Left renal pelvis (tissue), 4 donors: ENCODE data around the gene RNF217. TPM values are rescaled to one million over a fixed set of nuclear protein-coding genes. Genes with fewer than 3 reads are reported as not detected.
"Not testable (repeated sequence)": the region's sequence is repeated elsewhere in the genome, so short reads cannot be mapped to it uniquely, and the experiment has no call there.

Source experiments
- DNase-seq, 4 donors: peaks; one replicate each; pipeline ENCODE4 v3.0.0-alpha.2; 2013; ENCODE audit warnings: low read depth in 4 of 4, low spot score in 3 of 4
- polyA plus RNA-seq, 4 donors: library from polyadenylated mRNA; unstranded; fragments of 120-200 nt; gene quantifications; one replicate each; pipeline ENCODE4 v1.2.1, GENCODE V29; 2013; ENCODE audit not compliant: insufficient read length in 4 of 4

The RNF217 gene
- polyA plus RNA-seq, 4 donors, result 14.8 to 18.4 (median 15.8) TPM

GRCh38 chr6:125009578-125009977 is 47.3 kb downstream of the RNF217 start:
- no peak for DNase-seq

GRCh38 chr6:125013938-125014660 is 51.9 kb downstream of the RNF217 start:
- DNase-seq, result no peak

GRCh38 chr6:125014661-125014957 is 52.4 kb downstream of the RNF217 start:
- no peak for DNase-seq

GRCh38 chr6:125015152-125015551 is 52.9 kb downstream of the RNF217 start:
- no peak for DNase-seq

GRCh38 chr6:125018136-125018535 is 55.9 kb downstream of the RNF217 start:
- DNase-seq, result no peak

- no peak for DNase-seq
These were observed 57.0 kb downstream of the RNF217 start for GRCh38 chr6:125019281-125019680.

- no peak for DNase-seq
These were observed 57.7 kb downstream of the RNF217 start for GRCh38 chr6:125019918-125020317.

GRCh38 chr6:125020385-125020784 is 58.1 kb downstream of the RNF217 start:
- DNase-seq, result no peak

GRCh38 chr6:125022391-125022989 is 60.3 kb downstream of the RNF217 start:
- no peak for DNase-seq

GRCh38 chr6:125025164-125025854 is 63.1 kb downstream of the RNF217 start:
- no peak for DNase-seq

- no peak for DNase-seq
These were observed 65.0 kb downstream of the RNF217 start for GRCh38 chr6:125027287-125027686.

GRCh38 chr6:125030969-125031368 is 68.7 kb downstream of the RNF217 start:
- no peak for DNase-seq

- no peak for DNase-seq
These were observed 69.1 kb downstream of the RNF217 start for GRCh38 chr6:125031385-125031784.

GRCh38 chr6:125034929-125035328 is 72.7 kb downstream of the RNF217 start:
- DNase-seq, result not testable (repeated sequence)

- DNase-seq, result not testable (repeated sequence)
These were observed 74.2 kb downstream of the RNF217 start for GRCh38 chr6:125036486-125036885.

- no peak for DNase-seq
These were observed 75.6 kb downstream of the RNF217 start for GRCh38 chr6:125037827-125038226.

GRCh38 chr6:125038925-125039324 is 76.7 kb downstream of the RNF217 start:
- no peak for DNase-seq

GRCh38 chr6:125041740-125042459 is 79.7 kb downstream of the RNF217 start:
- DNase-seq, result no peak

GRCh38 chr6:125044066-125044465 is 81.8 kb downstream of the RNF217 start:
- DNase-seq, result no peak

- DNase-seq, result no peak
These were observed 82.4 kb downstream of the RNF217 start for GRCh38 chr6:125044667-125045066.
